Smooth muscle cell (in vitro differentiated cells): ENCODE results near the gene FAM50B. TPM values are rescaled to one million over a fixed set of nuclear protein-coding genes. Genes with fewer than 3 reads are reported as not detected.

ENCODE experiments used
- DNase-seq: peaks from one replicate; lab custom pipeline; 2025; ENCODE audit not compliant: unreplicated experiment; lab: John Stamatoyannopoulos, UW
- H2AFZ ChIP-seq: fragments of 200-600 bp; sonication (generic); 2 replicates; pipeline ENCODE4 v1.6.0; 2016; ENCODE audit warnings: antibody characterized with exemption, low read depth, mild to moderate bottlenecking
- H3F3A ChIP-seq: fragments of 200-600 bp; sonication (generic); 2 replicates; pipeline ENCODE4 v1.6.0; 2017; ENCODE audit warnings: antibody characterized with exemption, low read depth
- H3K27ac ChIP-seq: fragments of 200-600 bp; sonication (generic); 2 replicates; pipeline ENCODE4 v1.5.1; 2016; ENCODE audit warnings: low read depth, mild to moderate bottlenecking
- H3K27me3 ChIP-seq: fragments of 200-600 bp; sonication (generic); 2 replicates; pipeline ENCODE4 v1.6.1; 2016; ENCODE audit warnings: low read depth, mild to moderate bottlenecking
- H3K36me3 ChIP-seq: fragments of 200-600 bp; sonication (generic); 2 replicates; pipeline ENCODE4 v1.5.1; 2016; ENCODE audit warnings: low read depth
- H3K4me1 ChIP-seq: fragments of 200-600 bp; sonication (generic); 2 replicates; pipeline ENCODE4 v1.5.1; 2016; ENCODE audit warnings: low read depth
- H3K4me2 ChIP-seq: fragments of 200-600 bp; sonication (generic); 2 replicates; pipeline ENCODE4 v1.6.0; 2016; ENCODE audit warnings: mild to moderate bottlenecking
- H3K4me3 ChIP-seq: fragments of 200-600 bp; sonication (generic); 2 replicates; pipeline ENCODE4 v1.5.1; 2016; ENCODE audit warnings: mild to moderate bottlenecking
- H3K79me2 ChIP-seq: fragments of 200-600 bp; sonication (generic); 2 replicates; pipeline ENCODE4 v1.6.0; 2016; ENCODE audit warnings: low read depth, mild to moderate bottlenecking
- H3K9ac ChIP-seq: fragments of 200-600 bp; sonication (generic); 2 replicates; pipeline ENCODE4 v1.6.0; 2016; ENCODE audit warnings: low read depth
- H3K9me3 ChIP-seq: fragments of 200-600 bp; sonication (generic); replicated peaks from 2 replicates; pipeline ENCODE4 v1.5.1; 2016; ENCODE audit warnings: low read depth
- H4K20me1 ChIP-seq: fragments of 200-600 bp; sonication (generic); 2 replicates; pipeline ENCODE4 v1.6.0; 2016; ENCODE audit warnings: low read depth
- WGBS: methylation state at CpG from one replicate; pipeline ENCODE4 v1.1.7; 2016; ENCODE audit warnings: low lambda C conversion rate; 5-methylcytosine and 5-hydroxymethylcytosine counted together
- polyA plus RNA-seq: library from polyadenylated mRNA; unstranded; fragments of >200 nt; fragmentation: Nextera tagmentation; extraction: Ambion mirVana; gene quantifications from 2 replicates; pipeline ENCODE4 v1.2.1, GENCODE V29; 2016
- total RNA-seq: library from RNA; depleted of rRNA; stranded (reverse); fragments of >200 nt; gene quantifications from 2 replicates; pipeline ENCODE4 v1.2.3, GENCODE V29; 2014
- TF ChIP-seq, protein P1 (sequence below): fragments of 200-600 bp; sonication (generic); IDR thresholded peaks from 2 replicates; pipeline ENCODE4 v1.5.1; 2017; ENCODE audit warnings: borderline replicate concordance, mild to moderate bottlenecking, antibody characterized with exemption; ENCODE audit not compliant: insufficient read depth, poor library complexity, severe bottlenecking

Gene FAM50B
- total and polyA plus RNA-seq, 2 experiments from 2014 or later: 4.3 to 6.3 TPM

DNA sequence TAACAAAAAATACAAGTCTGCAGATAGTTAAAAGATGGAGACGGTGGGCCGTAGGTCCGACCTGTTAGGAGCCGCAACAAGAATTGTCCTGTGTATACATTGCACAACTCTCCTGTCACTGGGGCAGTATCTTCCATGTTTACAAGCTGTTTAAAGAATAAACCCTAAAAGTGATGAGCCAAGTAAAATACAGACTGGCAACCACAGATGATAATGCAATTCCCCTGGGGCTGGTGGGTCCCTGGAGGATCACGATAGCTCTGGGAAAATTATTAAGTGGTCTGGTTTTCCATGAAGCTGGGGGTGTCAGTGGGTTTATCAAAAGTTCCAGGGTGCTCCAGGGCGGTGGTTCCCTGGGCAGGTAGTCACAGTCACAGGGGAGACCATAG, 8.1 kb upstream of the FAM50B start:
- Histone ChIP-seq H3K4me2 (peak overlapping the region; percentile 64), H3F3A (peaks cover 3% of the 10 kb centered on the region), H2AFZ (no peak overlapping the region), H3K27ac (peak overlapping the region; percentile 53), H4K20me1 (no peaks in the 10 kb centered on the region), H3K4me3 (no peak overlapping the region), H3K9ac (no peak overlapping the region), H3K79me2 (no peaks in the 10 kb centered on the region), H3K9me3 (no peaks in the 10 kb centered on the region), H3K36me3 (no peaks in the 10 kb centered on the region), H3K27me3 (no peaks in the 10 kb centered on the region), H3K4me1 (peaks cover 17% of the 10 kb centered on the region)
- WGBS: 57% methylated on average over 6 of the region's 6 CpGs
- DNase-seq: no peak
- TF ChIP-seq, protein P1, sequence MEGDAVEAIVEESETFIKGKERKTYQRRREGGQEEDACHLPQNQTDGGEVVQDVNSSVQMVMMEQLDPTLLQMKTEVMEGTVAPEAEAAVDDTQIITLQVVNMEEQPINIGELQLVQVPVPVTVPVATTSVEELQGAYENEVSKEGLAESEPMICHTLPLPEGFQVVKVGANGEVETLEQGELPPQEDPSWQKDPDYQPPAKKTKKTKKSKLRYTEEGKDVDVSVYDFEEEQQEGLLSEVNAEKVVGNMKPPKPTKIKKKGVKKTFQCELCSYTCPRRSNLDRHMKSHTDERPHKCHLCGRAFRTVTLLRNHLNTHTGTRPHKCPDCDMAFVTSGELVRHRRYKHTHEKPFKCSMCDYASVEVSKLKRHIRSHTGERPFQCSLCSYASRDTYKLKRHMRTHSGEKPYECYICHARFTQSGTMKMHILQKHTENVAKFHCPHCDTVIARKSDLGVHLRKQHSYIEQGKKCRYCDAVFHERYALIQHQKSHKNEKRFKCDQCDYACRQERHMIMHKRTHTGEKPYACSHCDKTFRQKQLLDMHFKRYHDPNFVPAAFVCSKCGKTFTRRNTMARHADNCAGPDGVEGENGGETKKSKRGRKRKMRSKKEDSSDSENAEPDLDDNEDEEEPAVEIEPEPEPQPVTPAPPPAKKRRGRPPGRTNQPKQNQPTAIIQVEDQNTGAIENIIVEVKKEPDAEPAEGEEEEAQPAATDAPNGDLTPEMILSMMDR: no peak

DNA sequence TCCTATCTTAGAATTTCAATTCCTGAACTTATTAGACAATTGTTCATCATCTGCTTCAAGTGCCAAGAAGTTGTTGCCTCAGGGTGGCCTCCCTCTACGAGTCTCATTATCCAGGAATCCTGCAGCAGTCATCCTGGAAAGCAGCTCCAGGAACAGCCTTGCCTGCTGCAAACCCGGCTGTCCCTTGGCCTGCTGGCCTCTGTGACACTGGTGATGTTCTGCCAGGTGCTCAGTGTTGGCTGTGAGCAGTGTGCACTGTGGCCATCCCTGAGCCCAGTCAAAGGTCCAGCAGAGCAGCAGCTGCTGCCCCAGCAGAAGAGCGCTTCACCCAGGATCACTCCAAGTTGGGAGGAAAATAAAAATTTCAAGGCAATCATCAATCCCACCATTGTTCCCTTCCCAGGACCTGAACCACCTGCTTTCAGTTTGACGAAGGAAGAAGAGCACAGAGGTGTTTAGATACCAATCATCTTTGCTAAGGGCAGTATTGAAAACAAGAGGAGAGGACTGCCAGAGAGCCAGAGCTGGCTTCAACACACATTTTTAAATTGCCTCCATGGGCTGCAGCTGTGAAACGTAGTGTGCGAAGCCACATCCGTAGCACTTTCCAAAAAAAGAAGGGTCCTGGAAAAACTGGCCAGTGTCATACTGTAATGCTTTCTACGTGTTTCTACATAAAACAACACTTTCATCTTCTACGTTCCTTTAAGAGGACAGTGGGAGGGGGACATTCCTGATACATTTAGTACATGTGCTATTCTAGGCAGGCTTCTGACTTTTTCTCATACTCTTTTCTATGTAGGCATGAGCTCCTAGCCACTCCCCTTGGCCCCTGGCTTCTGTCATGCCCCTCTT, 7.2 kb upstream of the FAM50B start:
- Histone ChIP-seq H3K9ac (no peak overlapping the region), H3K4me2 (peak overlapping the region; percentile 64), H3K9me3 (no peaks in the 10 kb centered on the region), H3K79me2 (no peaks in the 10 kb centered on the region), H2AFZ (peak overlapping the region; percentile 67), H4K20me1 (no peaks in the 10 kb centered on the region), H3K27me3 (no peaks in the 10 kb centered on the region), H3K36me3 (no peaks in the 10 kb centered on the region), H3F3A (peaks cover 3% of the 10 kb centered on the region), H3K27ac (peak overlapping the region; percentile 53), H3K4me3 (no peak overlapping the region), H3K4me1 (peaks cover 17% of the 10 kb centered on the region)
- DNase-seq: no peak
- TF ChIP-seq, protein P1: no peak
- WGBS: 45% methylated on average over 9 of the region's 9 CpGs

DNA sequence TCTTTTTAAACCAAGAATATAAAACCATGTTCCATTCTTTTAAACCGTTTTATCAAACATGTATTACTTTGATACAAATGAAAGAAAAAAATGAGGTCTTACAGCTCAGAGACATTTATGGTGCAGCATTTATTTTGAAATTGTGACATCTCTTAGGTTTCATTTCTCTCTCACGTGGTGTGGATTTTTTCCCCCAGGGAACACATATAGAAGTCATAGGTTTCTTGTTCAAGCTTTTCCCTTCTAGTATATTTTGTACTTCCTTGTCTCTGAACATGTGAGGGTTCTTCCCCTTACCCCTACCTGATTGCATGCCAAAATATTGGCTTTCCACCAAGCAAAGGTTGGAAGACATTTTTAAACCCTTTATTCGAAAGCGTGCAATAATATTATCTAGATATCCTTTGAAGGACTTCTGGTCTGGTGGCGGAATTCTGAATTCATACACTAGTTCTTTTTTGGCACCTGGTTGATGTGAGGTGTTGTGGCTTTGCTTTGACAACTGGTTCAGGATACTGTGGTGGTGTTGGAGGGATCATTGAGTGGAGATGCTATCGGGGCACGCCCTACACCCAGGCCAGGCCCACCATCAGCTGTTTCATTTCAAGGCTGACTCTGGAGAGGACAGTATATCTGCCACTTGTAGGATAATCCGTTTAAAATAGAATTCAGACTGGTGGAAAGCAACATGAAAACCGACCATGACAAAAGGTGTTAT, 5.6 kb upstream of the FAM50B start:
- TF ChIP-seq, protein P1: no peak
- Histone ChIP-seq H3F3A (peaks cover 3% of the 10 kb centered on the region), H3K27ac (peak overlapping the region; percentile 66), H3K27me3 (no peaks in the 10 kb centered on the region), H3K79me2 (no peaks in the 10 kb centered on the region), H4K20me1 (no peaks in the 10 kb centered on the region), H3K9me3 (no peaks in the 10 kb centered on the region), H3K9ac (peak overlapping the region; percentile 4), H2AFZ (peak overlapping the region; percentile 18), H3K36me3 (no peaks in the 10 kb centered on the region), H3K4me1 (peaks cover 17% of the 10 kb centered on the region), H3K4me2 (peak overlapping the region; percentile 36), H3K4me3 (no peak overlapping the region)
- no peak for DNase-seq
- WGBS: 67% methylated on average over 9 of the region's 9 CpGs
